Stomach smooth muscle (tissue), 2 donors: Measurements from ENCODE around the gene RNF130.

Experiments used
- H3K27ac ChIP-seq: one replicate; pipeline ENCODE4 v1.7.0; 2013; ENCODE audit warnings: mild to moderate bottlenecking, low read length, inconsistent platforms
- H3K27me3 ChIP-seq, 2 donors: one replicate each; pipeline ENCODE4 v1.7.0; 2013; ENCODE audit warnings: low read length in 2 of 2; ENCODE audit not compliant: insufficient read depth in 2 of 2, control insufficient read depth in 1 of 2
- H3K36me3 ChIP-seq, 2 donors: one replicate each; pipeline ENCODE4 v1.7.0; 2013; ENCODE audit warnings: low read length in 2 of 2; ENCODE audit not compliant: control insufficient read depth in 2 of 2, insufficient read depth in 2 of 2
- H3K4me1 ChIP-seq: one replicate; pipeline ENCODE4 v1.7.0; 2013; ENCODE audit warnings: low read length; ENCODE audit not compliant: control insufficient read depth, insufficient read depth
- H3K4me3 ChIP-seq, 2 donors: one replicate each; pipeline ENCODE4 v1.7.0; 2013; ENCODE audit warnings: low read length in 2 of 2
- H3K9ac ChIP-seq, 2 donors: one replicate each; pipeline ENCODE4 v1.7.0; 2013; ENCODE audit warnings: low read length in 2 of 2, mild to moderate bottlenecking in 1 of 2
- H3K9me3 ChIP-seq, 2 donors: one replicate each; pipeline ENCODE4 v1.7.0; 2013; ENCODE audit warnings: low read length in 2 of 2; ENCODE audit not compliant: control insufficient read depth in 2 of 2
- donor health status: healthy.
- donor health status: Pancreatic carcinoma.

Gene RNF130

DNA sequence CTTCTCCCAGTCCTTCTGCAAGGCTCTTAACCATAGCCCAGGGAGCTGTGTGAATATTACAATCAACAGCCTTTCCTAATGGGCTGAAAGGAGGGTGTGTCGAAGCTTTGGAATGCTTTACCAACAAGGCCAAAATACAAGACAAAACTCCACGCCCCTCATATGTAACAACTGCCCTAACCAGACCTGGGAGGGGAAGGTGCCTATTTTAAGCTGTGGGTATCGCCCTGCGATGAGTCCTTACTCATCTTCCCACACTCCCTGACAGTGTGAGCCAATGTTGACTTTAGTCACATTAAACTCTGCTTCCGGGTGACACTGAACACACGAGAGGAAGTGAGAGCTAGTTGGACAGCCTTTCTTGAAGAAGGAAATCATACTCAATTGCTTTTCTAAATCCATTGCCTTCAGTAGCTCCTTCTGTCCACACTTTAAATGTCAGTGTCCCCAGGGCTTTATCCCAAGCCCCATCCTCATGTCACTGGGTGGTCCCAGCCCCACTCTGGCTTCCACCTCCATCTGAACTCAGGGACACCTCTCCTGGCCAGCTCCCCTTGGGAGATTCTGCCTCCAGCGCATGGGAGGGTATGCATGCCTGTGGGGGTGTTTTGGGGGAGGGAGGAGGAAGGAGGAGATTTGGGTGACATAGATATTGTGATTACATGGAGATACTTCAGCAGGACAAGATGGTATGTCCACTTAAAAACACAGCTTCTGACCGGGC is 157.4 kb downstream of the RNF130 start:
- no peaks in the 10 kb centered on the region for H3K36me3 ChIP-seq
- no peak overlapping the region for H3K27ac ChIP-seq
- no peaks in the 10 kb centered on the region for H3K9me3 ChIP-seq
- H3K4me3 ChIP-seq: no peak overlapping the region
- H3K9ac ChIP-seq: no peak overlapping the region
- peaks cover 3% of the 10 kb centered on the region for H3K4me1 ChIP-seq
- peaks cover 0 to 4% of the 10 kb centered on the region in 2 donors for H3K27me3 ChIP-seq

DNA sequence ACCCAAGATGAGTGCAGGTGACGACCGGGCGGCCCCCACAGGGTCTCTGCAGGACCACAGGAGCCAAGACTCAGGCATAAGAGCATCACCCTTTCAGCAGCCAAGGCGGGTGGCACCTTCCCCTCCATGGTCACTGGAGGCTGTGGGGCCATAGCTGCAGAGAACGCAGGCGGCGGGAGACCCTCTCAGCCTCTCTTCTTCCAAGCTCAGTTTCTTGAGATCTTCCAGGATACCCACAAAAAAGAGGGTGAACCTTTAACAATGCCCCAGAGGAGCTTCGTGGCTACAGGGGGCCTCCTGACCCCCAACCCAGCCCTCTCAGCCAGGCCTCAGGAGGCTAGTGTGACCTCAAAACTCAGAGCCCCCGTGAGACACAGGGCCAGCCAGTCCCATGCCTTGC is 158.1 kb downstream of the RNF130 start:
- peak overlapping the region; percentile 37 for H3K27ac ChIP-seq
- no peaks in the 10 kb centered on the region for H3K9me3 ChIP-seq
- peaks cover 0 to 4% of the 10 kb centered on the region in 2 donors for H3K27me3 ChIP-seq
- peaks cover 6% of the 10 kb centered on the region for H3K4me1 ChIP-seq
- H3K9ac ChIP-seq: no peak overlapping the region
- H3K36me3 ChIP-seq: no peaks in the 10 kb centered on the region
- H3K4me3 ChIP-seq: no peak overlapping the region

DNA sequence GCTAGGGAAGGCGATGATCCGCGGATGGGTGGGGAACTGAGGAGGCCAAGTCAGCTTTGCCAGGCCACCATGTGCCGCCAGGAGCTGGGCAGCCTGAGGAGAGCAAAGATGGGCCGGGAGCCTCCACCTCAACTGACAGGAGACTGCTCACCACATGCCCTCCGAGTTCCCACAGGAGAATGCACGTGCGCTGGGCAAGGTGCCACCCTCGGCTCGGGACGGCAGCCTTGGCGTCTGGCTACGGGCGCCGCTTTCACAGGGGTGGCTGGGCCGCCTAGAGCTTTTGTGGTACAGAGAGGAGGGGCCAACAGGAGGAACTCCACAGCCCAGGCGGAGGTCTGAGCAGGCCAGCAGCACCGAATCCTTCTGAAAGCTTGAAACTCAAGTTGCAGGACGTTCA is 158.6 kb downstream of the RNF130 start:
- Histone ChIP-seq H3K9me3 (no peaks in the 10 kb centered on the region), H3K4me1 (peaks cover 11% of the 10 kb centered on the region), H3K27ac (peak overlapping the region; percentile 37), H3K9ac (no peak overlapping the region), H3K36me3 (no peaks in the 10 kb centered on the region), H3K4me3 (no peak overlapping the region), H3K27me3 (peaks cover 0 to 4% of the 10 kb centered on the region in 2 donors)

DNA sequence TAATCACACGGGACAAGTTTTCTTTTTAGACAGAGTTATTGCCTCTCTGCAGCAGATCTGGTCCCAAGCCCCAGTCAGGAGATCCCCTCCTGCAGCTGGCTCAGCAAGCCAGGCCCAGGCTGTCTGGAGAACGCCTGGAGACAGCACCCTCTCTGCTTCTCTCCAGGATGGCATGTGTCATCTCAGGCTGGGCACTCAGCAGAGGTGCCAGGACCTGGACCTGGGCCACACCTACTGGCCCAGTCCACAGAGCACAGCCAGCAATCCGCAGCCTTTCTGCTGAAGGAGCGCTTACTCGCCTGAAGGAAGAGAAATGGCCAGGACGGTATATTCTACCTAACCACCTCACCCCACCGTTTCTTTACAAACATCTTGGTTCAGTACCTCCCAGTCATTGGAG is 159.2 kb downstream of the RNF130 start:
- no peaks in the 10 kb centered on the region for H3K36me3 ChIP-seq
- H3K4me1 ChIP-seq: peaks cover 12% of the 10 kb centered on the region
- no peaks in the 10 kb centered on the region for H3K9me3 ChIP-seq
- H3K27me3 ChIP-seq: peaks cover 0 to 4% of the 10 kb centered on the region in 2 donors
- H3K4me3 ChIP-seq: no peak overlapping the region
- no peak overlapping the region for H3K27ac ChIP-seq
- H3K9ac ChIP-seq: no peak overlapping the region

DNA sequence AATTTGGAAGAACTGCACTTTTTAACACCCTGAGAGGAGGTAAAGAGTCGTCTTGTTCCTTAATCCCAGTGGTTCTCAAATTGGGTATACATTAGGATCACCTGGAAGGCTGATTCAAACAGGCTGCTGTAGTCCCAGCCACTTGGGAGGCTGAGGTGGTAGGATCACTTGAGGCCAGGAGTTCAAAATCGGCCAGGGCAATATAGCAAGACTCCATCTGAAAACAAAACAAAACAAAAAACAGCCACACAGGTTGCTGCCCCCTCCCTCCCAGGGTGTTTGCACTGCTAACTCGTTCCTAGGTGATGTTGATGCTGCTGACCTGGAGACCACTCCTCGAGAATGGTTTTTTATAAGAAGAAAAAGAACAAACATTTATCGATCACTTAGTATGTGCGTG is 162.3 kb downstream of the RNF130 start:
- Histone ChIP-seq H3K27ac (no peak overlapping the region), H3K9me3 (no peaks in the 10 kb centered on the region), H3K36me3 (peaks cover 3 to 4% of the 10 kb centered on the region in 2 donors), H3K9ac (no peak overlapping the region), H3K27me3 (peaks cover 0 to 1% of the 10 kb centered on the region in 2 donors), H3K4me1 (peaks cover 20% of the 10 kb centered on the region), H3K4me3 (no peak overlapping the region)

DNA sequence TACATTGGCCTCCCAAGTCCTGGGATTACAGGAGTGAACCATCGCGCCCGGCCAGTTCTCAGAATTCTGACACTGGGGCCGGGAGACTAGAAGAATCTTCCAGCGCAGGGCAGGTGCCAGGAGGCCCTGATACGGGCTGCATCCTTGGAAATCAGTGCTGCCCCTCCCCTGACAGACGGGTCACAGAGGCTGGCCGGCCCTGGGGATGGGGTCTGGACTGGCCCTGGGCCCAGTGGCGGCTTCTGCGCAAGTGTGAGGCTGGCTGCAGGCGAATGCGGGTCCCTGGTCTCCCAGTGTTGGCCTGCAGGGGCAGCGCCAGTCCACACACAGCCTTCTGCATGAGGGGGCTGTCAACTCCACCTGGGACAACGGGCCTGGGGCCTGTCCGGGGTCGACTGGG is 163.0 kb downstream of the RNF130 start:
- H3K9me3 ChIP-seq: no peaks in the 10 kb centered on the region
- peaks cover 6 to 7% of the 10 kb centered on the region in 2 donors for H3K36me3 ChIP-seq
- H3K27ac ChIP-seq: peak overlapping the region; percentile 24
- peaks cover 20% of the 10 kb centered on the region for H3K4me1 ChIP-seq
- H3K4me3 ChIP-seq: peak overlapping the region in 1 of 2 donors; percentile 76
- H3K9ac ChIP-seq: peak overlapping the region in 1 of 2 donors; percentile 27
- H3K27me3 ChIP-seq: no peaks in the 10 kb centered on the region

DNA sequence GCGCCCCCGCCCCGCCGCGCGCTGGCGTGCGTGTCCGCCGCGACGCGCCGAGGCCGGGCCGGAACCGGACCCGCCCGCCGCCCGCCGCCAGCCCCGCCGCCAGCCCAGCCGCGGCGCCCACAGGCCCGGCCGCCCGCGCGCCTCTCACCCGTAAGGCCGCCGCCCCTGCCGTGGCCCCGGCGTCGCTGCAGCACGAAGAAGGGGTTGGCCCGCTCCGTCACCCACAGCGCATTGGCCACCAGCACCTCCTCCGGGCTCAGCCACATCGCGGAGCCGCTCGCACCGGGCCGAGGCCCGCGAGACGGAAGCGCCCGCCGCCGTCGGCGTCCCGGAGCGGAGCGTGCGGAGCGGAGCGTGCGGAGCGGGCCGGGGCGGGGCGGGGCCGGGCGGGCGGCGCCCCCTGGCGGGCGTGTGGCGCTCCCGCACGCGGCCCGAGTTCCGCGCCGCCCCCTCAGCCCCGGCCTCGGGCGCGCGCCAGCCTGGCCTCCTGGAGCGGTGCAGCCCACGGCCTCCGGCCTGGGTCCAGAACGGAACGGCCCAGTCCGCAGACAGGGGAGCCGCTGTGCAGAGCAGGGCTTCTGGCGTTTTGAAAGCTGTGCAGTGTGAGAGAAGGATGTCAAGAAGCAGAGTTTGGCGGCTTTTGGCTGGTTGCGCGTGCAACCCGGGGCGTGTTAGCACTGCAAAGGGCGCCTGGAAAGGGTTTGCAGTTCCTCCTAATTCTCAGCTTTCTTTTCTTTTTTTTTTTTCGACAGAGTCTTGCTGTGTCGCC is 163.8 kb downstream of the RNF130 start, which contains the start of gene TBC1D9B:
Gene TBC1D9B (minus strand): TSS at position 342 of the 769 bp plus-strand sequence. CDS start 76 bp downstream, at position 266.
- Histone ChIP-seq H3K36me3 (peaks cover 10 to 14% of the 10 kb centered on the region in 2 donors), H3K4me3 (peak within 1 kb of the TSS; percentile 52 to 76), H3K9me3 (no peaks in the 10 kb centered on the region), H3K4me1 (peaks cover 17% of the 10 kb centered on the region), H3K27me3 (no peaks in the 10 kb centered on the region), H3K9ac (peak within 1 kb of the TSS; percentile 71 to 73), H3K27ac (peak within 1 kb of the TSS; percentile 24)

DNA sequence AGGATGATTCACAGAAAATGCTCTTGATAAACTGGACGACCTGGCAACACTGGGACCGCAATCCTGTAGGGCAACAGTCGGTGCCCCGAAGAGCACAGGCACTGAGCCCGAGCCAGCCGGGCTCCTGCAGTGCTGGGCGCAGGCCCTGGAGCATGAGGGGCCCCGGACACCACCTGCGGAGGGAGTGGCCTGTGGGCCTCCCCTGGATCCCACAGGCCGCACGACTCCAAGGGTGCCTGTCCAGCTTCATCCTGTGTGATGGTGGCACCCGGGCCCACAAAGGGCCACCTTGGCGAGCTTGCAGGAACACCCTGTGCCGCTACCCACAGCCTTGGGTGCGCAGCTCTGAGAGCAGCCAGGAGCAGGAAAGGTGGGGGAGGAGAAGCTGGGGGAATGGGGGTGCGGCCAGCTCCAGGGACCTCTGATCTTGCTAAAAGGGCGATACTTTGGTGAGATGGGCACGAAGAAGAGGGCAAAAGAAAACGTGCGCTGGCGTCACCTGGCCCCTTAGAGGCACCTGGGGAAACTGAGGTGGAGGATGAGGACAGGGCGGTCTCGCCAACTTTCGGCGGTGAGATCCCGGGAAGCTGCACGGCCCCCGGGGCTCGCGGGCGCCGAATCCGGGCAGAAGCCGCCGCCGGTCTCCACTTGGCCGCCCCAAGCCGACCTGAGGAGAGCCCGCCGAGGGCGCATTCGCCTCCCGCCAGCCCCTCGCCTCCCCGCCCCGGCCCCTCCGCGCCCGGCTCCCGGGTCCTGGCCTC is 164.6 kb downstream of the RNF130 start:
- no peaks in the 10 kb centered on the region for H3K27me3 ChIP-seq
- H3K27ac ChIP-seq: no peak overlapping the region
- peak overlapping the region; percentile 52 to 76 for H3K4me3 ChIP-seq
- peak overlapping the region; percentile 69 to 73 for H3K9ac ChIP-seq
- H3K4me1 ChIP-seq: peaks cover 17% of the 10 kb centered on the region
- peaks cover 13 to 17% of the 10 kb centered on the region in 2 donors for H3K36me3 ChIP-seq
- no peaks in the 10 kb centered on the region for H3K9me3 ChIP-seq

DNA sequence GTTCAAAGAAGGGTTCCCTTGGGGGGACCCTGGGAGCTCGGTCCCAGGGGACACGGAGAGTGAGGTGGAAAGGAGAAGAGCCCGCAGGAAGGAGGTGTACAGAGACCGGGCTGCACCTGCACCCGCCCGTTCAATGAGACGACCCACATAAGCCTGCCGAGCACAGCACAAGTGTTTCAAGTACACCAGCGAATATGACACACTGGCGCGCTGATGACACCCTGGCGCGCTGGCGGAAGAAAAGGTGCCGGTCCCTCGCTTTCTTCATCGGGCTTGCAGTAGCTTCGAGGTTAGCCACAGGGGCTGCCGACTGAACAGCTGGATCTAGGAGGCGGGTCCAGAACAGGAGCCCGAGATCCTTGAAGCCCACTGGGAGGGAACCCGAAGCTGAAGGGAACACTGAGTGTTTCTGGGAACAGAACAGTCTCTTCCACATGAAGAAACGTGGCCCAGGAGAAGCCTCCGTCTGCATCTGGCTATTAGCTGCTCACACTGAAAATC is 165.2 kb downstream of the RNF130 start:
- H3K4me3 ChIP-seq: peak overlapping the region; percentile 52 to 76
- no peaks in the 10 kb centered on the region for H3K27me3 ChIP-seq
- H3K4me1 ChIP-seq: peaks cover 17% of the 10 kb centered on the region
- peak overlapping the region; percentile 69 to 73 for H3K9ac ChIP-seq
- H3K9me3 ChIP-seq: no peaks in the 10 kb centered on the region
- H3K36me3 ChIP-seq: peaks cover 16 to 20% of the 10 kb centered on the region in 2 donors
- H3K27ac ChIP-seq: no peak overlapping the region

DNA sequence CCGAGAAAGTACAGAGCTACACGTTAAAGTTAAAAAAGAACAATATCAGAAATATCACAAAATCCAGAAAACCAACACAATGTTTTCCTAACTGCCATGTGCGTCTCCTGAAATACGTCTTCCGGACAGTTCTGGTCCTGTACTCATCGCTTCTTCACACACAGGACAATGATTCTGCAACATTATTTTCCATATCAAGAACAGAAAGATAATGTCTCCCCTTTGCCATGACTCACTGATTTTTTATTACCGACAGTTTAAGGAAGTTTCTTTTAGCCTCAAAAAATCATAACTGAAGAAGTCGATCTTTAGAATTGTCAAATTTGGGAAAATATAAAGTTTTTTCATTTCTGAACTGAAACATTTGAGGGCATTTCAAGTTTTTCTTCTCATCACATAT is 166.4 kb downstream of the RNF130 start:
- no peaks in the 10 kb centered on the region for H3K9me3 ChIP-seq
- no peaks in the 10 kb centered on the region for H3K27me3 ChIP-seq
- no peak overlapping the region for H3K4me3 ChIP-seq
- H3K9ac ChIP-seq: no peak overlapping the region
- no peak overlapping the region for H3K27ac ChIP-seq
- H3K36me3 ChIP-seq: peaks cover 20 to 21% of the 10 kb centered on the region in 2 donors
- peaks cover 17% of the 10 kb centered on the region for H3K4me1 ChIP-seq
